Heart left ventricle (tissue), 13 donors: ENCODE data around the gene CADPS2.

Experiments used
- POLR2A ChIP-seq, 2 donors: fragments of 450-650 bp; IDR thresholded peaks; one replicate each; pipeline ENCODE4 v1.6.1; 2017; ENCODE audit warnings: antibody characterized with exemption in 2 of 2, mild to moderate bottlenecking in 2 of 2, moderate library complexity in 2 of 2
- TF ChIP-seq, protein P1 (sequence below), 12 donors: fragments of 200-600 bp; sonication (generic) in 4 of 12; IDR thresholded peaks; one replicate each; pipeline versions ENCODE4 v1.5.0 to v1.8.0; 2018 to 2022; ENCODE audit warnings: antibody characterized with exemption in 12 of 12, mild to moderate bottlenecking in 5 of 12
- donor health status: ischemic (EF 13 %, LVEDD 7.1; RV severe dilation, severe dysfunction).
- donor health status: DM: no; HTN: yes; CAD: no.
- donor health status: DM: no; HTN: no; CAD: no.
- donor health status: ischemic (EF 25% LVEDD 6.9; RV normal size, moderate dysfunction).
- donor health status: ischemic (EF 25% LVEDD 5.7; RV mildly dilated, moderate dysfunction).
- donor health status: ischemic (EF 35%, LVEDD 5.7; RV mildly dilated, moderate dysfunction).
- donor health status: nonischemic (EF 11% LVEDD 7.7; RV severe dilation, severe dysfunction).
- donor health status: DM: yes; HTN: yes; CAD: no.
- donor health status: PGD.
- donor health status: ischemic (EF 29% LVEDD 5.4; RV normal size, mild dysfunction).
- donor health status: nonischemic (EF 23%, LVEDD 6.1; RV moderate dilation, normal function).

DNA sequence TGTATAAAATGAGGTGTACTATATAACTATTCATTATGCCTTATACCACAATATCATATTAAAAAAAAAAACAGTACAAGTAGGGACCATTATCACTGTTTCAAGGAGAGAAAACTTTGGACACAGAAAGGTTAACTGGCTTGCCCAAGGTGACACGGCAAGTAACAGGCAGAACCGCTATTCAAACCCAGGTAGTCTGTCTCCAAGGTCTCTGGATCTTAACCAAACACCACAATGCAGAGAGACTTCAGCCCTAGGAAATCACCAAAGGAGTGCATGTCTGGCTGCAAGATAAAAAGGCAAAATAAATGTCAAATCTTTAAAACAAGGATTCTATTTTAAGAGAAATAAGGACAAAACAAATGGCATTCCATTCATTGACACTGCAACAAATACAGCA, 56.3 kb downstream of the CADPS2 start:
- TF ChIP-seq, protein P1, sequence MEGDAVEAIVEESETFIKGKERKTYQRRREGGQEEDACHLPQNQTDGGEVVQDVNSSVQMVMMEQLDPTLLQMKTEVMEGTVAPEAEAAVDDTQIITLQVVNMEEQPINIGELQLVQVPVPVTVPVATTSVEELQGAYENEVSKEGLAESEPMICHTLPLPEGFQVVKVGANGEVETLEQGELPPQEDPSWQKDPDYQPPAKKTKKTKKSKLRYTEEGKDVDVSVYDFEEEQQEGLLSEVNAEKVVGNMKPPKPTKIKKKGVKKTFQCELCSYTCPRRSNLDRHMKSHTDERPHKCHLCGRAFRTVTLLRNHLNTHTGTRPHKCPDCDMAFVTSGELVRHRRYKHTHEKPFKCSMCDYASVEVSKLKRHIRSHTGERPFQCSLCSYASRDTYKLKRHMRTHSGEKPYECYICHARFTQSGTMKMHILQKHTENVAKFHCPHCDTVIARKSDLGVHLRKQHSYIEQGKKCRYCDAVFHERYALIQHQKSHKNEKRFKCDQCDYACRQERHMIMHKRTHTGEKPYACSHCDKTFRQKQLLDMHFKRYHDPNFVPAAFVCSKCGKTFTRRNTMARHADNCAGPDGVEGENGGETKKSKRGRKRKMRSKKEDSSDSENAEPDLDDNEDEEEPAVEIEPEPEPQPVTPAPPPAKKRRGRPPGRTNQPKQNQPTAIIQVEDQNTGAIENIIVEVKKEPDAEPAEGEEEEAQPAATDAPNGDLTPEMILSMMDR (IDR thresholded peaks at IDR 0.05) = no peak
- no peak for TF ChIP-seq POLR2A (IDR thresholded peaks at IDR 0.05)
